SH-SY5Y (cell line): ENCODE data around the gene KCNJ8.

Source experiments
- GATA2 ChIP-seq: IDR thresholded peaks from 2 replicates; pipeline ENCODE4 v1.6.1; 2011; ENCODE audit warnings: mild to moderate bottlenecking, low read depth, low read length
- GATA3 ChIP-seq: IDR thresholded peaks from 2 replicates; pipeline ENCODE4 v1.6.1; 2011; ENCODE audit warnings: low read depth, mild to moderate bottlenecking, low read length, moderate library complexity

- TF ChIP-seq GATA2 (no peak), GATA3 (no peak)
Measured at GRCh38 chr12:21766403-21766802, 8.1 kb downstream of the KCNJ8 start.
